Renal cortex interstitium (tissue), 11 donors: ENCODE data around the gene PPA2. TPM values are rescaled to one million over a fixed set of nuclear protein-coding genes. Genes with fewer than 3 reads are reported as not detected.
"Not testable (repeated sequence)": the region's sequence is repeated elsewhere in the genome, so short reads cannot be mapped to it uniquely, and the experiment has no call there.

Experiments
- DNase-seq, 11 donors: peaks; one replicate each; pipeline ENCODE4 v3.0.0-alpha.2; 2013; ENCODE audit warnings: low read depth in 9 of 11, low spot score in 4 of 11; ENCODE audit errors: extremely low read depth in 1 of 11
- polyA plus RNA-seq, 3 donors: library from polyadenylated mRNA; unstranded; fragments of 120-200 nt; gene quantifications; one replicate each; pipeline ENCODE4 v1.2.1, GENCODE V29; 2013; ENCODE audit not compliant: insufficient read length in 3 of 3

PPA2 gene
- polyA plus RNA-seq, 3 donors = 87.6 to 110 (median 96.4) TPM

GRCh38 chr4:105469736-105470135 is 4.1 kb downstream of the PPA2 start:
- DNase-seq = no peak

GRCh38 chr4:105466580-105466979 is 7.3 kb downstream of the PPA2 start:
- DNase-seq = no peak

- DNase-seq = not testable (repeated sequence)
Observed at GRCh38 chr4:105464563-105464962, 9.3 kb downstream of the PPA2 start.

GRCh38 chr4:105462576-105462975 is 11.3 kb downstream of the PPA2 start:
- no peak for DNase-seq

- no peak for DNase-seq
Observed at GRCh38 chr4:105461621-105462382, 12.1 kb downstream of the PPA2 start.

GRCh38 chr4:105461221-105461620 is 12.6 kb downstream of the PPA2 start:
- DNase-seq = no peak

- DNase-seq = no peak
Observed at GRCh38 chr4:105460306-105460705, 13.6 kb downstream of the PPA2 start.

- not testable (repeated sequence) for DNase-seq
Observed at GRCh38 chr4:105458541-105458940, 15.3 kb downstream of the PPA2 start.

- DNase-seq = no peak
Observed at GRCh38 chr4:105458001-105458400, 15.9 kb downstream of the PPA2 start.

- no peak for DNase-seq
Observed at GRCh38 chr4:105455998-105456397, 17.9 kb downstream of the PPA2 start.

GRCh38 chr4:105455182-105455581 is 18.7 kb downstream of the PPA2 start:
- no peak for DNase-seq

GRCh38 chr4:105453550-105454205 is 20.2 kb downstream of the PPA2 start:
- DNase-seq = no peak

- no peak for DNase-seq
Observed at GRCh38 chr4:105451346-105451745, 22.5 kb downstream of the PPA2 start.

GRCh38 chr4:105440890-105441289 is 33.0 kb downstream of the PPA2 start:
- no peak for DNase-seq

- no peak for DNase-seq
Observed at GRCh38 chr4:105437637-105438036, 36.2 kb downstream of the PPA2 start.

- DNase-seq = no peak
Observed at GRCh38 chr4:105436414-105436813, 37.4 kb downstream of the PPA2 start.

GRCh38 chr4:105434940-105435339 is 38.9 kb downstream of the PPA2 start:
- no peak for DNase-seq

GRCh38 chr4:105433421-105433820 is 40.4 kb downstream of the PPA2 start:
- DNase-seq = no peak

GRCh38 chr4:105432438-105432837 is 41.4 kb downstream of the PPA2 start:
- no peak for DNase-seq

GRCh38 chr4:105430811-105431210 is 43.1 kb downstream of the PPA2 start:
- DNase-seq = no peak
